ENCODE measurements around the gene CBFA2T3.

The CBFA2T3 gene

DNA sequence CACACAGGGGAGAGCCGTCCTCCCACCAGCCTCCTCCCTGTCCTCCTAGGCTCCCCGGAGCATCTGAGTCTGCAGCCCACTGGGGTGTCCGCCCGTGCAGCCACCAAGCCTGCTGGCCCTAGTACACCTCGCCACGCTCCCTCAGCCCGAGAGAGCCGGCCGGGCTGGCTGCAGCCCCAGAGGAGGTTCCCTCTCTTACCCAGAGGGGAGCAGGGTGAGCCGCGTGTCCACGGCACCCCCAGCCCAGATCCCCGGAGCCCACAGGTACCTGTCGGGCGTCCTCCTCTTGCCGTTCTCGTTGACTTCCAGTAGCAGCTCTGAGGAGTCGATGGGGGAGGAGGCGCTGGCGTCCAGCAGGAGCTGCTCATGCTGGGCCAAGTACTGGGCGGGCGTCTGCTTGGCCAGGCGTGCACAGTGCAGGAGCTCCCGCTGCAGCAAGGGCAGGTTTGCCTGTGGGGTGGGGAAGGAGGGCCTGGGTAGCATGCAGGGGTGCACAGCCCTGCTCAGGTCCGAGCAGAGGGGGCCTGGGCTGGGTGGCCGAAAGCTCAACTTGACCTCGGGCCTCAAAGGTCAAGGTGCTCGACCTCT lies 91.2 kb downstream of the CBFA2T3 start:
- no peak for DNase-seq

DNA sequence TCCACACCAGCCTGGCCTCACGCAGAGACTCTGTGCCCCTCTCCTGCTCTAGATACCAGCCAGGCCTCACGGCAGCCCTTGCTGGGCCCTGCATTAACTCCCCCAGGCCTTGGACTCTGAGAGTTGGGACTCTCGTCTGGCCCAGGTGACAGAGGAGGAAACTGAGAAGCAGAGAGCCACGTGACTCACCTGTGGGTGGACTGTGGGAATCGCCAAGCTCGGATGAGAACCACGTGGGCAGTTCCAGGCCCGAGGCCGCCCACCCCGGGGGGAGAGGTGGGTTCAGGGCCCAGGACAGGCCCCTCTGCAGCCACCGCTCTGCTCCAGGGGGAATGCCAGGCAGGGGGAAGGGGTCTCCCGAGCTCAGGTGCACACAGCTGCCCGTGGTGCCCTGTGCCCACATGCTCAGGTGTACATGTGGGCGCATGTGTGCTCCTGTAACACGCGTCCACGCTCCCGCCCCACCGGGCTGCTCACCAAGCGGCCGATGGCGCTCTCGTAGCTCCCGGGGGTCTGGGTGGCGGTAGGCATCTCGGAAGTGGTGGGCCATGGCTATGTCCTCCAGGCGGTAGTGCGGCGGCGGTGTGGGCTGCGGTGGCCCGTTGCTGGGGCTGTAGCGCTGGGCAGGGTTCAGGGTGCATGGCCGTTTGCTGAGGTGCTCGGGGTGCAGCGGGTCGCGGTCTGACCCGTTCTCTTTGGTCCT lies 92.3 kb downstream of the CBFA2T3 start:
- no peak for DNase-seq

DNA sequence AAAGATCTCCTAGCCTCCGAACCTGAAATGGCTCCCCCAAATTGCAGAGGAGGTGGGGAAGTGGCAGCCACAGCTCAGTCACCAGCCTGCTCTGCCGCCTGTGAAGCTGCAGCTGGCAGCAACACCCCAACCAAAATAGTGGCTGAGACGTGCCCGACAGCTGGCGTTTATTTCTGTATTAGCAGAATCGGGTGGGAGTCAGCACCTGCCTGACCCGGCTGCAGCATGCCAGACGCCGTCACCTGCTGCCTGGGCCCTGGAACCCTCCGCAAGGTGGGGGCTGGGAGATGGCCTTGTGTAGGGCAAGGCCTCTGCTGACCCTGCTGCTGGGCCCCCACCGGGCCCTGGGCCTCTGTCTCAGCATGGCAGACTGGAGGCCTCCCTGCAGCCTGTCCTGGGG lies 93.1 kb downstream of the CBFA2T3 start:
- no peak for DNase-seq

DNA sequence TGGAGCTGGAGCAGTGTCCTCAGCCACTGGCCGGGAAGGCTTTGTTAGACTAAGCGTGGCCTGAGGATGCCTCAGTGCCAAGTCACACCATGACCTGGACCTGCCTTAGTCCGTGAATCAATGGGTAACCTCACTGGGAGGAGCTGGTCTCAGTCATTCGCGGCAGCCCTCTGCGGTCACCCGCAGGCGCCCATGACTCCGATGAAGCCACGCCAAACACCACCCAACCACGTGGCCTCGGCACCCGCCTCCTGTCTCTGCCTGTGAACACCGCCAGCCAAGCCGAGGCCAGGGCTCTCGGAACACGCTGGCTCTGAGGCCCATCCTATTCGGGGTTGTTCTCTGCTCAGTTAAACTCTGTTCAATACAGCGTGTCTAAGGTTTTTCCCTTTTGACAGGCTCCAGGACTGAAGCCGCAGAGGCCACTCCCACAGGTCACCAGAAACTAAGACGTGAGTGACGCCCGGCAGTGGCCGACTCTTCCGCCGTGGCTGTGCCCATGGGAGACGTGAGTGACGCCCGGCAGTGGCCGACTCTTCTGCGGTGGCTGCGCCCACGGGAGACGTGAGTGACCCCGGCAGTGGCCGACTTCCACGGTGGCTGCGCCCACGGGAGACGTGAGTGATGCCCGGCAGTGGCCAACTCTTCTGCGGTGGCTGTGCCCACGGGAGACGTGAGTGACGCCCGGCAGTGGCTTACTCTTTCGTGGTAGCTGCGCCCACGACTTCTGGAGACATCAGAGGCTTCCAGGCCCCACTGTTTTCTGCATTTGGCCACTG lies 93.7 kb downstream of the CBFA2T3 start:
- no peak for DNase-seq

DNA sequence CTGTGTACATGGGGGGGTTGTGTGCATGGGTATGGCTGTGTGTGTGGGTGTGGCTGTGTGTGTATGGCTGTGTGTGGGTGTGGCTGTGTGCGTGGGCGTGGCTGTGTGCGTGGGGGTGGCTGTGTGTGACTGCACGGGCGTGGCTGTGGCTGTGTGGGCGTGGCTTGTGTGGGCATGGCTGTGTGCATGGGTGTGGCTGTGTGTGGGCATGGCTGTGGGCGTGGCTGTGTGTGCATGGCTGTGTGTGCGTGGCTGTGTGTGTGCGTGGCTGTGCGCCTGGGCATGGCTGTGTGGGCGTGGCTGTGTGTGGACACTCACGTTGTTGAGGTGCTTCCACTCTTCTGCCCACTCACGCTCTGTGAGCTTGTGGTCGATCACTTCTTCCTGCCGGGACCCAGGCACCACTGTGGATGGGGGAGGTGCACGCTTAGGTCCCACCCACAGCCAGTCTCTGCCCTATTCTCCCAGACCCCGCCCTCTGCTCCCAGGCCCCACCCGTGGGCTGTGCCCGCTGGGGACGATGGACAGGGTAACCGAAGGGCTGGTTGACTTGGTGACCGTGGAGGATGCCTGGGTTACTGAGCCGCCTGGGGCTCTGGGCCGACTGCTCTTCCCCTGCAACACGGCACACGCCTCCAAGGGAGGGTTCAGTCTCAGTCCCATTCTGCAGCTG lies 94.5 kb downstream of the CBFA2T3 start:
- no peak for DNase-seq

DNA sequence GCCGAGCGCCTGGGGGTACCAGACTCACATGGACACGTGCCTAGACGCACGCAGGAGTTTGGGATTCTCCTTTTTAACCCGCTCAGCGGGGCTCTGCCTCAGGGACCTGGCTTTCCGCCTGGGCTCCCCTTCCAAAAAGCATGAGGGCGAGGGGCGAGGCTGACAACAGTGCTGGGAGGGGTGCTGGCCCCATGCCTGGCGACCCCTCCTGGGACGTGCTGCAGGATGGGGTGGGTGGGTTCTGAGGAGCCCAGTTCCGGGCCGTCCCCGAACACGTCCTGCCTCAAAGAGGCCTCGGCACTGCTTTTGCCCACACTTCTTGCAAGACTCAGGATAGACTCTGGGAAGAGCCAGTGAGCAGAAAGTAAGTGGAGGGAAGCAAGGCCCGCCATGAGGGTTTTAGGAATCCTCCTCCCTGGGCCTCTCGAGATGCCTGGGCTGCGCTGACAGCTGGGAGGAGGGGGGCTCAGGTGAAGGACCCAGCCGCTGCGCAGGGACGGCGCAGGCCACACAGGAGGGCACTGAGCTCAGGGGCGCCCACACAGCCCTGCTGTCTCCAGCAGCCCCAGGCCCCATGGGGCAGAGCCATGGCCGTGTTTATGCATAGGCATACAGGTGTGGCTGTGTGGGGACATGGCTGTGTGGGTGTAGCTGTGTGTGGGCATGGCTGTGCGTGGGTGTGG lies 95.2 kb downstream of the CBFA2T3 start:
- DNase-seq, result no peak

DNA sequence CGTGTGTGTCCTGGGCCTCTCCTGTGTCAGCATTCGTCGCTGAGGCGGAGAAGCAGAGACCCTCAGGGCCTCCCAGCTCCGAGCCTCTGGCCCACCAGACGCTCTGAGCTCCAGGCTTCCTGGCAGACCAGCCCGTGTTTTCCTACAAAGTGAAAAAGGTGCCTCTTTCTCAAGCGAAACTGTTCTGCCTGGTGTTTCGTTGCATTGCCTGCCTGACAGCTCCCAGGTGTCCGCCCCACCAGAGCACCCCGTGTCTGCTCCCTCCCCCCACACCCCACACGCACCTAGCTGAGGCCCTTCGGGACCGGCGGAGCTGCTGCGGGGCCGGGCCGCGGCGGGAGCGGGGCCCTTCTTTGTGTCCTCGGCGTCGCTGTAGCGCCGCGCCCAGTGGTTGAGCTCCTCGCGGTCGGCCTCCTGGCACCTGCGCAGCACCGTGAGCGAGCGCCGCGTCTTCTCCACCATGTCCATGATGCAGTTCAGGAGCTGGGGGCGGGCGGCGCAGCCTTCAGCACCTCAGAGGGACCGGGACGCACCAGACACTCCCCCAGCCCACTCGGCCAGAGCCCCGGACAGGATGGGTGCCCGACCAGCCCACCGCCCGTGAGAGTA lies 95.9 kb downstream of the CBFA2T3 start:
- no peak for DNase-seq

DNA sequence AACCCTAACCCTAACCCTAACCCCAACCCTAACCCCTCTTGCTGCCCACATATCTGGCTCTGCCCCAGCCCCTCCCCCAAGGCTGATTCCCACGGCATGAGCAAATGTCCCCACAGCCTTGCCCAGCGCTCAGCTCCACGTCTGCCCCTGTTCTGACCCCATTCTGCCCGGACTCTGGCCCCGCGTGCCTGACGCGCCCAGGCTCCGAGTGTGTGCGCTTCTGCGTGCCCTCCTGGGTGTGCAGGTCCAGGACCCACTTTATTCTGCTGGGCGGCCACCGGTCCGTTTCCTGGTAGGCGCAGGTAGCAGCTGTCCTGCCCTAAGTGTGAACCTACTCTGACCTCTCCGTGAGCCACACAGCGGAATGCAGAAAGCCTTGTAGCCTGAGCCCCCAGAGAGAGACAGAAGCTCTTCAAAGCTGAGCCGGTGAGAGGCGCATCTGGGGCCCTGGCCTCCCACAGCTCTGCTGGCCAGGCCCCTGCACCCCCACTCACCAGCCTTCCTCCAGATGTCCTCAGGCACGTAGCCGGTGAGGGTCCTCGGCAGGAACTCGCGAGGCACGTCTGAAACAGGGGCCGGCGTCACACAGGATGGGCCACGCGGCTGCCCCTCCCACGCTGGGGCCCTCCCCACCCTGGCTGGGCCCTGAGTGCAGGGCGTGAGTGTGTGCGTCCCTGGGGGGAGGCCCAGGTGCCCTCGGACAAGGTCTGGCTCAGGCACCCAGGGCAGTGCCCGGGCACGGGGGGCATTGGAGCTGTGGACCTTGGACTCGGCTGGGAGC lies 96.6 kb downstream of the CBFA2T3 start:
- DNase-seq, result no peak

DNA sequence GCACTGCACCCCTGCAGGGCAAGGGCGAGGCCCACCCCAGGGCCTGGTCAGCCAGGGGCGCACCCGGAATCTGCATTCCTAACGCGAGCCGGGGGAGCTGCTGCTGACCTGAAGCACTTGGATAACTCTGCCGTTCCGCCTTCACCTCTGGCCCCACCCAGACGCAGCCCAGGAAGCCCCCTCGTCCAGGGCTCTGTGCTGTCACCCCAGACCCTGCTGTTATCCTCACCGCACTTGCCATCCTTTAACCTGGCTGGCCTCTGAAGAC lies 97.3 kb downstream of the CBFA2T3 start:
- no peak for DNase-seq

DNA sequence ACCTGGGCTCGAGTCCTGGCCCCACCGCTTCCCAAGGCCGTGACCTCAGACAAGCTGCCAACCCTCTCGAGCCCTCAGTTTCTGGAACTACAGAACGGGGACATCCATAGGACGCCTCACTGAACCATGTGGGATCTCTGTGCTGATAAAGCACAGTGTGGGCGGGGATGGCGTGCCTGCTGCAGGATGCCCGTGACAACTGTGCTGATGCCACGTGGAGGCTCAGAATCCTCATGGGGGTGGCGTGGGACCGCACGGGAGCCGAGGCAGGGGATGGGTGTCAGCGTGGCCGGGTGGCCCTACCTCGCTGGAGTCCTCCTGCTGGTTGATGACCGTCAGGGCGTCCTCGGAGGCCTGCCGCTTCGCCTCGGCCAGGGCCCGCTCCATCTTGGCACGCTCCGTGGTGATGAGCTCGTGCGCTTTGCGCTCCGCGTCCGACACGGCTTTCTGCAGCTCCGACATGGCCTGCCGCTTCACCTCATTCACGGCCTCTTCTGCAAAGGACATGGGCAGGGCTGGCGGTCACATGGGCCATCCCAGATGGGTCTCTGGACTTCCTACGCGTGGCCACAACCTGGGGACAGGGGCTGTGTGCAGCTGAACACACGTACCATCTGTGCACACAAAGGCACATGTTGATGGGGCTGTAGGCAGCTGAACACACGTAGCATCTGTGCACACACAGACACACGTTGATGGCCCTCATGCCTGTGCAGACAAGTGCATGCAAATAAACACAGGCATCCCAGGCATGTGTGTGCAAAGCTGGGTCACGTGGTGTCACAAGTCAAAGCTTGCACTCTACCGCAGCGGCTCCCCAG lies 97.8 kb downstream of the CBFA2T3 start:
- no peak for DNase-seq

DNA sequence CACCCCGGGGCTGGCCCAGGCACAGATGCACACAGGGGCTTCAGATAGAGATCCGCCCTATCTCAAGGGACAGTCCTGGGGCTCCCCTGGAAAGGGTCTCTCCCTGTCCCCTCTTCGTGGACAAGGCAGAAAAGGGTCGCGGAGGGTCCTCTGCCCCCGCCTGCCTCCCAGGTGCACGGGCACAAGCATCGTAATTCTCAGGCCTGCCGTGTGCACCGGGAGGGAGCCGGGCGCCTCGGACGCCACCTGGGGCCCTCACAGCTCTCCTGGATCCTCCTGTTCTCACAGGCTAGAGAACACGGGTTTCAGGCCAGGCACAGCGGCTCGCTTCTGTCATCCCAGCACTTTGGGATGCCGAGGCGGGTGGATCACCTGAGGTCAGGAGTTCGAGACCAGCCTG lies 98.7 kb downstream of the CBFA2T3 start:
- no peak for DNase-seq

DNA sequence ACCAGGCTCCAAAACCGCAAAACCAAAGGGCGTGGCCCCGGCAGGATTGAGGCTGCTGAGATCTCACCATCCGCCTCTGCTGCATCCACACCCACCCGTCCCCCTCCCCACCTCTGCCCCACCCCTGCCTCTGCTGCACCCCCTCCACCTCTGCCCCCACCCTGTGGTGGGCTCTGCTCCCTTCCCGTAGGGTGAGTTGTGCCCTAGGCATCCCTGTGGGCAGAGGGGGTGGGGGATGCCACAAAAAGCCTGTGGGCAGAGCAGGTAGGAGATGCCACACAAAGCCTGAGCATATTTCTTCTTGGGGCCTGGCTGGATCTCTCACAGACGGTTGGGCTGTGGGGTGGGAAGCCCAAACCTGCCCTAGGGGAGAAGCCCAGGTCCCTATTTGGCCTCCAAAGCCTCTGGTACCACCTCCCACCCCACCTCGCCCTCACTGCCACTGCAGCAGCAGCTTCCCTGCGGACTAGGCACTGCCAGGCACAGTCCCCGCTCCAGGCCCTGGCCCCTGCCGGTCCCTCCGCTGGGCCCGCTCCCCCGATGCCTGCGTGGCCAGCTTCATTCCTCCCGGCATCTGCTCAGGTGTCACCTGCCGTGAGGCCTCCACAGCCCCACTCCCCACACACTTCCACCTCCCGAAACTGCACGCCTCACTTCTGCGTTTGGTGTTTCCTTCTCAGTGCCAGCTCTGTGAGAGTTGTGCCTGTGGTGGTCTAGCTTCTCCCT lies 99.3 kb downstream of the CBFA2T3 start:
- no peak for DNase-seq

DNA sequence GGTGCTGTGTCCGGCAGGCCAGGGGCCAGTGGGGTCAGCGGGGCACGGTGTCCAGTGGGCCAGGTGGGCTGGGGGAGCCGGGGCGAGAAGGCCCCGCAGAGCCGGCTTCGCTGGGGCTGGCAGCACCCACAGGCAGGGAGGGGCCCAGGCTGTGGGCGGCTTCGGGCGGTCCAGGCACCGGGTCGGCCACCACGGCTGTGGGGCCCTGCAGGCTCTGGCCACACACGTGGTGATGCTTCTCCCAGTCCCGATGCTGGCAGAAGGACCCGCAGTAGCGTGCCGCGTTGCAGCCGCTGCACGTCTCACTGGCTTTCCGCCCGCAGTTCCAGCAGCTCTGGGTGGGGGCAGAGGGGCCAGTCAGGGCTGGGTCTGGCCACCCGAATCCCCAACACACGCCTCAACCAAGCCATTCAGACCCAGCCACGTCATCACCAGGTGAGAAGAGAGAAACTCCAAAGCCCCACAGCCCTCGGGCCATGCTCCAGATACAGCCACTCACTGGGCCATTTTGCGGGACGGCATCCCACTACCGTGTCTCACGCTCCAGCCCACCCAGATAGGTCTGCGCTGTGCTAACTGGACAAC lies 100.0 kb downstream of the CBFA2T3 start:
- no peak for DNase-seq

DNA sequence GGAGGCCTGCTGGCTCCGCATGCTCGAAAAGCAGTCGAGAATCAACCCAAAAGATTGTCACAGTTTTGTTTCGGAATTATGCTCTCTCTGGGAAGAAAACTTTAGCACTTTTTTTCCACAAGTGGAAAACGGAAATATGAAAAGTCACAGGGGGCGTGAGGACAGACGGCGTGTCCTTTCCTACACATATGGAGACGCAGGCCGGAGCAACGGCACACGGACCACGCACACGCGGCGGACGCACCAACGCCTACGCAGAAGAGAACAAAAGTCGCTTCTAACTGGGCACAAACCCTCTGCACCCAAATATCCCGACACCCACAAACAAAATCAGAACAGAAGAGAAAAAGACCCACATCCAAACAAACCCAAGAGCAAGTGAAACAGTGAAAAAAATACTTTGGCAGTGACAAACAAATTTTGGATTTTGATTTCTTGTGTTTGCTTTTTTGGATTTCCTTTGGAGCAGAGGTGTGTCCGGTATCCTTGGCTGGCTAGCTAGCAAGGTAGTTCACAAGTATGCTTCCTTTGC lies 101.2 kb downstream of the CBFA2T3 start:
- DNase-seq, result no peak

DNA sequence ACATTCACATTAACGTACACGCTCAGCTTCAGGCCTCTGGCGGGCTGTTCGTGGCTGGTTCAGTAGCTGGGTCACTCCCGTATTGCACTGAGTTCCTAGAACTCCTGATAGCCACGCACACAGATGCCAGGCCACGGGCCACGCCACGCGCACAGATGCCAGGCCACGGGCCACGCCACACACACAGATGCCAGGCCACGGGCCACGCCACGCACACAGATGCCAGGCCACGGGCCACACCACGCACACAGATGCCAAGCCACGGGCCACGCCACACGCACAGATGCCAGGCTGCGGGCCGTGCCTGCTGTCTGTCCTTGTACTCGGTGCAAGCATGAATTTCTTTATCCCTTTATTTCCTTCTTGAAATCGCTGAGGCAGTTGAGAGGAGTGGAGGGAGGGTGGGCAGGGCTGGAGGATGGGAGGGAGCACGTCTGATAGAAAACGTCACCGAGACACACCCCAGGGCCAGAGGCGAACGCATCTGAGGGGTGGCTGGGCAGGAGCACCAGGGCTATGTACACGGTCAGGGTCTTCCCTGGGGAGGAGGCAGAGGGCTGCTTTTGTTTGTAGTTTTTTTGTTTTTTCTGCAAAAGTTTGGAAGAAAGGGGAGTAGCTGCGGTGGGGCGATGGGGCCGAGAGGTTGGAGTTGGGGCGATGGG lies 101.9 kb downstream of the CBFA2T3 start:
- no peak for DNase-seq

DNA sequence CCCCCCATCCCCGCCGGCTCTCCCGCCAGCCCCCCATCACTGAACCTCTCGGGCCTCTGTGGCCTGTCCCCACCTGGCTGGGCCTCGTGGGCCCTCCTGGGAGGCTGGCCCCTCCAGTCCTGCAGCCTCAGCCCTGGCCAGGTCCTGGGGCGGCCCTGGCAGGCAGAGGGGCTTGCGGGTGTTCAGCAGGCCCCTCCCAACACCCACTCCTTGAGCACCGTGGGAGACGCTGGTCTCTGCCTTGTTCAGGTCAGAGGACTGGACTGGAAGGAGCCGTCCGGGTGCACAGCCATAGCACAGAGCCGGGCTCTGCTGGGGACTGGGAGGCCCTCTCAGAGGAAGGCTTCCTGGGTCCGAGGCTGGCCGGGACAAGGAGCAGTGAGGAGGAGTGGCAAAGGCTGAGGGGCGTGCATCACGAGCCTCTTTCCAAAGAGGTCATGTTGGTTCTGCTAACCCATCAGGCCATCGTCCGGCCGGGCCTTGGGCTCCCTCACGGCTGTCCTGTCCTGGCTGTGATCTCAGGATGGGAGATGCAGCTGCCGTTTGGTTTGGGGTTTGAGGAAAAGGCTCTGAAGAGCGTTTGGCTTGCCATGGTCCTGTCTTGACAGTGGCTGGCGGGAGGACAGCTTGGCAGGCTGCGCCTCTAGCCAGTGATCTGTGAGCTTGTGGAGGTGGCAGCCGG lies 104.2 kb downstream of the CBFA2T3 start:
- no peak for DNase-seq

DNA sequence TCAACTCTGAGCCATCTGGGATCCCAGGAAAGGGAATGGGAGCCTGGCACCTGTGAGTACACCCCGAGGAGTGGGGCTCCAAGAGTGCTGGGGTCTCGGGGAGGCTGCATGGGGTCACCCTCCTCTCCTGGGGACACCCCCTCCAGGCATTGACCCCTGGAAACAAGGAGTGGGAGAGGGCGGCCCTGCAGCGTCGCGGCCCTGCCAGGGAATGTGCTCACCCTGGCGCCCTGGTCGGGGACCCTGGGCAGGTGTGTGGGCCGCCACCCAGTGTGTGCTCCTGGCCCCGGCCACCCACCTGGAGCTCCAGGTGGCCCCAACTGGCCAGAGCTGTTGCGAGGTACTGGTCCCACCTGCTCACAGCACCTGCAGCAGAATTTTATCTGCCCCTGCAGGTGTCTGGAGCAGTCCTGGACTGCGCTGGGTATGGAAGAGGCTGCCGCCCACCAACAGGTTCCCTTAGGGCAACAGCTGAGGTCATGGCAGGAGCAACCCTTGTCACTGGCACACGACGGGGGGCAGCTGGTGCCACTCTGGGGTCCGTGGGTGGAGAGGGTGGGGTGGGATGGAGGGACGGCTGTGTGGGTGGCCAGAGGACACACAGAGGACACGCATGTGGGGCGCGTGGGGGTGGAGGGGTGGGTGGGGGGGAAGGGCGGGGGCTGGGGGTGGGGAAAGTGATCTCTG lies 105.1 kb downstream of the CBFA2T3 start:
- DNase-seq, result no peak

DNA sequence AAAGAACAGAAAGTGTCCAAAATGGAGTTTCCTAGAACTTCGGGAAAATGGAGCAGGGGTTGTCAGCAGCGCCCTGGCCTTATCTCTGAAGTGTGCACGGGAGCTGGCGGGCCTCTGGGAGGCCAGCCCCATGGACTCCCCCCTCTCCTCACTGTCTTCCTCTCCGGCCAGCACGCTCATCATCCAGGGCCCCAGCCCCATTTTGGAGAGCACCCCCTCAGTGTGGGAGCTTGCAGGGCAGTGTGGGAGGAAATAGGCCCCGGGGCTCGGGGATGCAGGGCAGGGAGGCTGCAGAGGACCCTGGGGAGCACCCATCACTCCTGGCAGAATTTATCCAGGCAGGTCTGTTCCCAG lies 105.7 kb downstream of the CBFA2T3 start:
- no peak for DNase-seq

Data from DMS153 (cell line).